ENCODE results near the gene RBFOX2. TPM values are rescaled to one million over a fixed set of nuclear protein-coding genes. Genes with fewer than 3 reads are reported as not detected.

Gene RBFOX2
- polyA plus RNA-seq, 2 of the 4 experiments (the other 2 are of a cell fraction), result 30.3 to 77.7 TPM

DNA sequence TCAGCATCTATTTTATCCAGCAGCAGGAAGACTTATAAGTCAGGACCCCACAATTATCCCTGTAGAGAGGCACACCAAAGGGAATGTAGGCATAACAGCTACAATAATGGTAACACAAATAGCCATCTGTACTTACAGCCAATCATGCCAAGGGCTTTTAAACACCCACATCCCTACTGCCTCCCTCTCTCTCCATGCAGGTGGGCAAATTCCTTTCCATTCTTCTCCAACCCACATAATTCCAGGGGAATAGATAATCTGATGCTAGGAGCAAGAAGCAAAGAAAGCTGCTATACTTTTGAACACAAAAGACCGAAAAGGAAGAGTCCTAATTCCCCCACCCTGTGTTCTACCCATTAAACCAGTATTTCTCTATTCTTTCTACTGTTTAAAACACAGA lies 46.7 kb downstream of the RBFOX2 start:
- no peak for ATAC-seq
- Histone ChIP-seq H3K4me2 (no peak overlapping the region), H3K4me1 (no peaks in the 10 kb centered on the region), H3K9me3 (no peaks in the 10 kb centered on the region), H3K27ac (no peak overlapping the region), H3K4me3 (no peak overlapping the region)
- ChIA-PET POLR2A (no interaction called here), CTCF (interaction anchor here (1.1 to 1.3 kb wide), 2 partner anchors 12 to 16 kb away, joined by 3 read pairs; no protein-coding TSS in a partner anchor)
- TF ChIP-seq MYC (IDR thresholded peaks at IDR 0.05; ENCODE audit: borderline replicate concordance, low read length) (no peak), EHF (CRISPR knock-in tag; IDR thresholded peaks at IDR 0.05) (no peak), SREBF2 (IDR thresholded peaks at IDR 0.05) (no peak), FOSL2 (IDR thresholded peaks at IDR 0.05) (no peak), FOSL2 (CRISPR knock-in tag; IDR thresholded peaks at IDR 0.05) (no peak), CTCF (IDR thresholded peaks at IDR 0.05) (no peak), PHF8 (IDR thresholded peaks at IDR 0.05; ENCODE audit: borderline replicate concordance, low read depth) (no peak)
- no peak for FAIRE-seq
- WGBS (ENCODE audit: missing lambda C conversion rate), result 100% methylated on average over 1 of the region's 1 CpG
- DNase-seq (ENCODE audit: low read depth in 1 of 2, low spot score in 1 of 2), result no peak

GRCh38 chr22:35978889-35979288 lies 49.7 kb downstream of the RBFOX2 start:
- no peak overlapping the region for H3K4me2 ChIP-seq
- no peak overlapping the region for H3K4me3 ChIP-seq
- POLR2A ChIA-PET, result no interaction called here
- FAIRE-seq (no peak), DNase-seq (ENCODE audit: low read depth in 1 of 2, low spot score in 1 of 2) (no peak), ATAC-seq (no peak)
- CTCF ChIA-PET, result no interaction called here
- H3K27ac ChIP-seq, result no peak overlapping the region
- 89% methylated on average over 5 of the region's 5 CpGs for WGBS (ENCODE audit: missing lambda C conversion rate)
- no peaks in the 10 kb centered on the region for H3K9me3 ChIP-seq
- no peak for TF ChIP-seq BHLHE40 (IDR thresholded peaks at IDR 0.05; ENCODE audit: low read depth, low read length)
- no peak for TF ChIP-seq HOXB13 (CRISPR knock-in tag; IDR thresholded peaks at IDR 0.05; ENCODE audit: low read depth)
- no peak for TF ChIP-seq HOXB5 (CRISPR knock-in tag; IDR thresholded peaks at IDR 0.05)
- no peak for TF ChIP-seq BCL3 (IDR thresholded peaks at IDR 0.05)
- TF ChIP-seq FOSB (CRISPR knock-in tag; IDR thresholded peaks at IDR 0.05), result no peak
- no peak for TF ChIP-seq FOSL2 (IDR thresholded peaks at IDR 0.05)
- no peak for TF ChIP-seq FOSL2 (CRISPR knock-in tag; IDR thresholded peaks at IDR 0.05)
- TF ChIP-seq CBX2 (IDR thresholded peaks at IDR 0.05; ENCODE audit: borderline replicate concordance, low read depth), result no peak
- TF ChIP-seq, protein P1, sequence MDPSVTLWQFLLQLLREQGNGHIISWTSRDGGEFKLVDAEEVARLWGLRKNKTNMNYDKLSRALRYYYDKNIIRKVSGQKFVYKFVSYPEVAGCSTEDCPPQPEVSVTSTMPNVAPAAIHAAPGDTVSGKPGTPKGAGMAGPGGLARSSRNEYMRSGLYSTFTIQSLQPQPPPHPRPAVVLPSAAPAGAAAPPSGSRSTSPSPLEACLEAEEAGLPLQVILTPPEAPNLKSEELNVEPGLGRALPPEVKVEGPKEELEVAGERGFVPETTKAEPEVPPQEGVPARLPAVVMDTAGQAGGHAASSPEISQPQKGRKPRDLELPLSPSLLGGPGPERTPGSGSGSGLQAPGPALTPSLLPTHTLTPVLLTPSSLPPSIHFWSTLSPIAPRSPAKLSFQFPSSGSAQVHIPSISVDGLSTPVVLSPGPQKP (IDR thresholded peaks at IDR 0.05; ENCODE audit: low read depth, low read length), result no peak
- TF ChIP-seq NFE2L2 (conservative IDR thresholded peaks at IDR 0.05; ENCODE audit: low read length), result no peak
- TF ChIP-seq EP300 (IDR thresholded peaks at IDR 0.05), result no peak
- TF ChIP-seq KDM5A (IDR thresholded peaks at IDR 0.05), result no peak
- TF ChIP-seq, protein P2, sequence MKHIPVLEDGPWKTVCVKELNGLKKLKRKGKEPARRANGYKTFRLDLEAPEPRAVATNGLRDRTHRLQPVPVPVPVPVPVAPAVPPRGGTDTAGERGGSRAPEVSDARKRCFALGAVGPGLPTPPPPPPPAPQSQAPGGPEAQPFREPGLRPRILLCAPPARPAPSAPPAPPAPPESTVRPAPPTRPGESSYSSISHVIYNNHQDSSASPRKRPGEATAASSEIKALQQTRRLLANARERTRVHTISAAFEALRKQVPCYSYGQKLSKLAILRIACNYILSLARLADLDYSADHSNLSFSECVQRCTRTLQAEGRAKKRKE (CRISPR knock-in tag; IDR thresholded peaks at IDR 0.05; ENCODE audit: low read depth), result no peak
- TF ChIP-seq, protein P3, sequence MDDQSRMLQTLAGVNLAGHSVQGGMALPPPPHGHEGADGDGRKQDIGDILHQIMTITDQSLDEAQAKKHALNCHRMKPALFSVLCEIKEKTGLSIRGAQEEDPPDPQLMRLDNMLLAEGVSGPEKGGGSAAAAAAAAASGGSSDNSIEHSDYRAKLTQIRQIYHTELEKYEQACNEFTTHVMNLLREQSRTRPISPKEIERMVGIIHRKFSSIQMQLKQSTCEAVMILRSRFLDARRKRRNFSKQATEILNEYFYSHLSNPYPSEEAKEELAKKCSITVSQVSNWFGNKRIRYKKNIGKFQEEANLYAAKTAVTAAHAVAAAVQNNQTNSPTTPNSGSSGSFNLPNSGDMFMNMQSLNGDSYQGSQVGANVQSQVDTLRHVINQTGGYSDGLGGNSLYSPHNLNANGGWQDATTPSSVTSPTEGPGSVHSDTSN (IDR thresholded peaks at IDR 0.05), result no peak
- no peak for TF ChIP-seq GATA3 (IDR thresholded peaks at IDR 0.05; ENCODE audit: borderline replicate concordance)
- no peak for TF ChIP-seq ZC3H11A (IDR thresholded peaks at IDR 0.05)
- TF ChIP-seq SREBF2 (IDR thresholded peaks at IDR 0.05), result no peak
- no peak for TF ChIP-seq PHF8 (IDR thresholded peaks at IDR 0.05; ENCODE audit: borderline replicate concordance, low read depth)
- no peak for TF ChIP-seq JUNB (IDR thresholded peaks at IDR 0.05)
- TF ChIP-seq NPAS2 (CRISPR knock-in tag; IDR thresholded peaks at IDR 0.05; ENCODE audit: borderline replicate concordance), result no peak
- no peak for TF ChIP-seq POLR2AphosphoS2 (conservative IDR thresholded peaks at IDR 0.05; ENCODE audit: low read length)
- 0 out of 3 replicates have a peak, but pooled peaks cover 4% of the 10 kb centered on the region for H3K4me1 ChIP-seq
